H9 (cell line): ENCODE measurements around the gene COL18A1. TPM values are rescaled to one million over a fixed set of nuclear protein-coding genes. Genes with fewer than 3 reads are reported as not detected.

Source experiments
- DNase-seq: peaks from one replicate; pipeline ENCODE4 v3.0.0-alpha.2; 2017
- H2AFZ ChIP-seq: one replicate; pipeline ENCODE4 v1.6.1; 2013; ENCODE audit warnings: mild to moderate bottlenecking, low read length, control low read depth, moderate library complexity
- H2AK5ac ChIP-seq: 2 replicates; pipeline ENCODE4 v1.6.1; 2013; ENCODE audit warnings: low read length, control low read depth, mixed read lengths; ENCODE audit not compliant: insufficient read length
- H2BK120ac ChIP-seq: one replicate; pipeline ENCODE4 v1.6.1; 2013; ENCODE audit warnings: low read depth, mild to moderate bottlenecking, low read length, control low read depth, inconsistent platforms; ENCODE audit not compliant: poor library complexity, severe bottlenecking
- H2BK12ac ChIP-seq: 2 replicates; pipeline ENCODE4 v1.6.1; 2013; ENCODE audit warnings: low read length, control low read depth, mixed read lengths, low read depth; ENCODE audit not compliant: insufficient read length
- H2BK15ac ChIP-seq: 2 replicates; pipeline ENCODE4 v1.6.1; 2013; ENCODE audit warnings: low read depth, low read length, control low read depth
- H2BK20ac ChIP-seq: one replicate; pipeline ENCODE4 v1.6.1; 2013; ENCODE audit warnings: low read depth, mild to moderate bottlenecking, low read length, control low read depth, inconsistent platforms; ENCODE audit not compliant: poor library complexity, severe bottlenecking
- H2BK5ac ChIP-seq: 2 replicates; pipeline ENCODE4 v1.6.1; 2013; ENCODE audit warnings: low read length, control low read depth, mixed read lengths; ENCODE audit not compliant: insufficient read length
- H3K14ac ChIP-seq: 2 replicates; pipeline ENCODE4 v1.6.1; 2013; ENCODE audit warnings: low read length, control low read depth; ENCODE audit not compliant: insufficient read depth
- H3K18ac ChIP-seq: 2 replicates; pipeline ENCODE4 v1.6.1; 2013; ENCODE audit warnings: low read depth, mild to moderate bottlenecking, mixed read lengths, low read length, control low read depth; ENCODE audit not compliant: insufficient read length
- H3K23ac ChIP-seq: 2 replicates; pipeline ENCODE4 v1.6.1; 2013; ENCODE audit warnings: low read length, control low read depth, mixed read lengths, low read depth; ENCODE audit not compliant: insufficient read length
- H3K23me2 ChIP-seq: 2 replicates; pipeline ENCODE4 v1.6.1; 2013; ENCODE audit warnings: low read depth, mild to moderate bottlenecking, mixed read lengths, low read length, control low read depth; ENCODE audit not compliant: insufficient read length, poor library complexity, severe bottlenecking
- H3K27ac ChIP-seq: 2 replicates; pipeline ENCODE4 v1.5.1; 2013; ENCODE audit warnings: low read length, control low read depth, mixed read lengths, low read depth; ENCODE audit not compliant: insufficient read length
- H3K27me3 ChIP-seq: 2 replicates; pipeline ENCODE4 v1.6.1; 2013; ENCODE audit warnings: low read length, control low read depth, inconsistent platforms; ENCODE audit not compliant: insufficient read depth
- H3K4ac ChIP-seq: 2 replicates; pipeline ENCODE4 v1.6.1; 2013; ENCODE audit warnings: low read depth, mild to moderate bottlenecking, control low read depth, inconsistent platforms, low read length, moderate library complexity
- H3K4me1 ChIP-seq: 2 replicates; pipeline ENCODE4 v1.6.1; 2013; ENCODE audit warnings: low read length, control low read depth, inconsistent platforms; ENCODE audit not compliant: insufficient read depth
- H3K4me2 ChIP-seq: 2 replicates; pipeline ENCODE4 v1.6.1; 2013; ENCODE audit warnings: low read length, control low read depth, mixed read lengths; ENCODE audit not compliant: insufficient read length, insufficient read depth
- H3K56ac ChIP-seq: 2 replicates; pipeline ENCODE4 v1.6.1; 2013; ENCODE audit warnings: low read depth, mild to moderate bottlenecking, mixed read lengths, low read length, control low read depth; ENCODE audit not compliant: insufficient read length
- H3K79me1 ChIP-seq: 2 replicates; pipeline ENCODE4 v1.6.1; 2013; ENCODE audit warnings: low read depth, mild to moderate bottlenecking, moderate library complexity, low read length, control low read depth, inconsistent platforms; ENCODE audit not compliant: insufficient read depth, poor library complexity, severe bottlenecking
- H3K79me2 ChIP-seq: 2 replicates; pipeline ENCODE4 v1.6.1; 2013; ENCODE audit warnings: low read length, control low read depth, inconsistent platforms; ENCODE audit not compliant: insufficient read depth
- H3K9ac ChIP-seq: 2 replicates; pipeline ENCODE4 v1.6.1; 2013; ENCODE audit warnings: low read length, control low read depth, mixed read lengths; ENCODE audit not compliant: insufficient read length; ENCODE audit errors: extremely low read depth
- H3K9me3 ChIP-seq: one replicate; pipeline ENCODE4 v1.6.1; 2013; ENCODE audit warnings: low read depth, low read length, inconsistent platforms; ENCODE audit not compliant: control insufficient read depth
- H3T11ph ChIP-seq: one replicate; pipeline ENCODE4 v1.6.1; 2013; ENCODE audit warnings: mild to moderate bottlenecking, low read length, control low read depth, inconsistent platforms
- H4K20me1 ChIP-seq: one replicate; pipeline ENCODE4 v1.6.1; 2013; ENCODE audit not compliant: control insufficient read depth, insufficient read length, insufficient read depth
- H4K5ac ChIP-seq: 2 replicates; pipeline ENCODE4 v1.6.1; 2013; ENCODE audit warnings: low read depth, mild to moderate bottlenecking, mixed read lengths, low read length, control low read depth; ENCODE audit not compliant: insufficient read length
- H4K8ac ChIP-seq: replicated peaks from 2 replicates; pipeline ENCODE4 v1.6.1; 2013; ENCODE audit warnings: low read length, control low read depth, mixed read lengths, low read depth; ENCODE audit not compliant: insufficient read length
- H4K91ac ChIP-seq: 2 replicates; pipeline ENCODE4 v1.6.1; 2013; ENCODE audit warnings: low read depth, mild to moderate bottlenecking, moderate library complexity, mixed read lengths, low read length, control low read depth; ENCODE audit not compliant: insufficient read length
- H3K27ac Mint-ChIP-seq, 3 experiments: 2 replicates in 2 of 3; 3 replicates in 1 of 3; pipeline ENCODE4 v1.8.0; 2020 to 2021; ENCODE audit warnings: mixed read lengths in 3 of 3, mild to moderate bottlenecking in 1 of 3, moderate library complexity in 1 of 3
- H3K27me3 Mint-ChIP-seq: 2 replicates; pipeline ENCODE4 v1.8.0; 2021; ENCODE audit warnings: low read depth, mild to moderate bottlenecking, moderate library complexity, mixed read lengths
- H3K36me3 Mint-ChIP-seq, 3 experiments: 2 replicates in 2 of 3; 3 replicates in 1 of 3; pipeline ENCODE4 v1.8.0; 2020 to 2021; ENCODE audit warnings: low read depth in 3 of 3, mixed read lengths in 3 of 3; ENCODE audit not compliant: insufficient read depth in 1 of 3
- H3K4me1 Mint-ChIP-seq, 2 experiments: 2 replicates each; pipeline ENCODE4 v1.8.0; 2020; ENCODE audit warnings: mixed read lengths in 2 of 2
- H3K4me3 Mint-ChIP-seq, 2 experiments: 2 replicates in 1 of 2; 3 replicates in 1 of 2; pipeline ENCODE4 v1.8.0; 2020 to 2021; ENCODE audit warnings: mild to moderate bottlenecking in 2 of 2, mixed read lengths in 2 of 2, moderate library complexity in 1 of 2
- H3K9me3 Mint-ChIP-seq, 2 experiments: 2 replicates in 1 of 2; 3 replicates in 1 of 2; pipeline ENCODE4 v1.8.0; 2020; ENCODE audit warnings: mild to moderate bottlenecking in 2 of 2, mixed read lengths in 2 of 2, moderate library complexity in 1 of 2
- CTCF ChIP-seq: fragments of 200-600 bp; sonication (generic); conservative IDR thresholded peaks from 3 replicates; pipeline ENCODE4 v1.8.0; 2021; ENCODE audit warnings: antibody characterized with exemption, mild to moderate bottlenecking
- WGBS: extraction: QIAGEN DNeasy Blood & Tissue Kit; methylation state at CpG from one replicate; pipeline ENCODE4 v1.1.7; 2013; ENCODE audit warnings: missing lambda C conversion rate, low lambda C conversion rate, mixed read lengths; ENCODE audit not compliant: insufficient read length; ENCODE audit errors: extremely low coverage; 5-methylcytosine and 5-hydroxymethylcytosine counted together
- total RNA-seq: library from RNA; stranded (reverse); gene quantifications from 2 replicates; pipeline ENCODE4 v1.2.1, GENCODE V29; 2021

Gene COL18A1
- total RNA-seq, 1 experiment from 2014 or later: 232 TPM

GRCh38 chr21:45359451-45360217, 45.3 kb upstream of the COL18A1 start:
- Histone ChIP-seq H3K79me1 (no peaks in the 10 kb centered on the region), H4K91ac (no peak overlapping the region), H3K23ac (no peak overlapping the region), H3K4ac (no peak overlapping the region), H3K18ac (no peak overlapping the region), H4K20me1 (no peaks in the 10 kb centered on the region), H3K9me3 (no peaks in the 10 kb centered on the region), H2BK12ac (no peak overlapping the region), H2AK5ac (no peak overlapping the region), H3K9ac (no peak overlapping the region), H2BK20ac (no peak overlapping the region), H2BK5ac (no peak overlapping the region), H3K79me2 (no peaks in the 10 kb centered on the region), H3K56ac (no peak overlapping the region), H3K4me1 (0 out of 2 replicates have a peak, but pooled peaks cover 2% of the 10 kb centered on the region), H3K23me2 (no peaks in the 10 kb centered on the region), H3K4me2 (no peak overlapping the region), H2BK120ac (no peak overlapping the region), H2AFZ (no peak overlapping the region), H4K8ac (no peak overlapping the region), H4K5ac (no peak overlapping the region), H3T11ph (no peak overlapping the region), H2BK15ac (no peak overlapping the region), H3K14ac (peak overlapping the region; percentile 27; the same call in 1 of the 2 replicates), H3K27ac (no peak overlapping the region), H3K27me3 (no peaks in the 10 kb centered on the region)
- H3K4me3 Mint-ChIP-seq: no peak overlapping the region
- DNase-seq: no peak
- 0 out of 7 replicates have a peak overlapping the region, but pooled peaks of 1 of the 3 experiments have one; percentile 28 for H3K27ac Mint-ChIP-seq
- H3K36me3 Mint-ChIP-seq: no peaks in the 10 kb centered on the region
- no peaks in the 10 kb centered on the region for H3K9me3 Mint-ChIP-seq
- H3K4me1 Mint-ChIP-seq: peaks cover 65 to 73% of the 10 kb centered on the region in 2 experiments
- WGBS: no CpG with 5 or more reads among the region's 26 CpGs
- TF ChIP-seq CTCF: no peak
- no peaks in the 10 kb centered on the region; the same call in none of the 2 replicates for H3K27me3 Mint-ChIP-seq
